WTC11 (cell line): ENCODE results near the gene TGM4. TPM values are rescaled to one million over a fixed set of nuclear protein-coding genes. Genes with fewer than 3 reads are reported as not detected.

Experiments used
- ATAC-seq: fragments of 200-7000 bp; cut with Tn5 transposase; 2 replicates; pipeline ENCODE4 v1.10.0; 2021; ENCODE audit warnings: mild to moderate bottlenecking, moderate library complexity
- Bru-seq: library from RNA; stranded (reverse); fragments of 400-500 nt; gene quantifications from one replicate; lab custom pipeline; 2021; lab: Mats Ljungman, UMichigan
- CTCF ChIA-PET: fragments of 300-600 bp; sonication (Branson Sonifier 250); formaldehyde crosslinking; loops from one replicate; lab custom pipeline; 2021; ENCODE audit warnings: antibody characterized with exemption; lab: Charles Lee
- POLR2A ChIA-PET: fragments of 350-600 bp; sonication (Branson Sonifier 250); formaldehyde crosslinking; loops from one replicate; lab custom pipeline; 2021; ENCODE audit warnings: antibody characterized with exemption; lab: Charles Lee
- DNase-seq: peaks from one replicate; pipeline ENCODE4 v3.0.0; 2021; ENCODE audit warnings: low spot score
- H3K27ac Mint-ChIP-seq: 2 replicates; pipeline ENCODE4 v1.8.0; 2021; ENCODE audit warnings: mixed read lengths
- H3K27me3 Mint-ChIP-seq: 2 replicates; pipeline ENCODE4 v1.8.0; 2021; ENCODE audit warnings: low read depth, mild to moderate bottlenecking, moderate library complexity, mixed read lengths
- H3K36me3 Mint-ChIP-seq: 2 replicates; pipeline ENCODE4 v1.8.0; 2021; ENCODE audit warnings: mixed read lengths
- H3K4me1 Mint-ChIP-seq: 2 replicates; pipeline ENCODE4 v1.8.0; 2022; ENCODE audit warnings: mixed read lengths
- H3K4me3 Mint-ChIP-seq: 2 replicates; pipeline ENCODE4 v1.8.0; 2021; ENCODE audit warnings: mild to moderate bottlenecking, moderate library complexity, mixed read lengths
- H3K9me3 Mint-ChIP-seq: 2 replicates; pipeline ENCODE4 v1.8.0; 2021; ENCODE audit warnings: mixed read lengths
- AR ChIP-seq: fragments of 250-450 bp; sonication (Bioruptor Pico); IDR thresholded peaks from 2 replicates; pipeline ENCODE4 v1.9.0; 2021; ENCODE audit warnings: mild to moderate bottlenecking
- ATF3 ChIP-seq: sonication (generic); formaldehyde crosslinking; conservative IDR thresholded peaks from 2 replicates; pipeline ENCODE4 v1.8.1; 2022; ENCODE audit warnings: mild to moderate bottlenecking, missing genetic modification reagents
- CBFB ChIP-seq: sonication (generic); formaldehyde crosslinking; IDR thresholded peaks from 2 replicates; pipeline ENCODE4 v1.8.1; 2022; ENCODE audit warnings: mild to moderate bottlenecking, low read depth, missing genetic modification reagents
- CREB1 ChIP-seq: sonication (generic); formaldehyde crosslinking; IDR thresholded peaks from 2 replicates; pipeline ENCODE4 v1.8.0; 2023; ENCODE audit warnings: mild to moderate bottlenecking, missing genetic modification reagents
- ELF4 ChIP-seq: sonication (generic); formaldehyde crosslinking; IDR thresholded peaks from 2 replicates; pipeline ENCODE4 v1.8.1; 2022; ENCODE audit warnings: low read depth, mild to moderate bottlenecking, moderate library complexity, missing genetic modification reagents
- EMX1 ChIP-seq: fragments of 250-450 bp; sonication (Bioruptor Pico); IDR thresholded peaks from 2 replicates; pipeline ENCODE4 v1.8.0; 2021; ENCODE audit warnings: mild to moderate bottlenecking
- ERG ChIP-seq: fragments of 250-450 bp; sonication (Bioruptor Pico); IDR thresholded peaks from 2 replicates; pipeline ENCODE4 v1.8.0; 2021; ENCODE audit warnings: mild to moderate bottlenecking
- GTF2I ChIP-seq: fragments of 250-450 bp; sonication (Bioruptor Pico); conservative IDR thresholded peaks from 2 replicates; pipeline ENCODE4 v1.4.0; 2021; ENCODE audit warnings: mild to moderate bottlenecking
- HMGA2 ChIP-seq: fragments of 250-450 bp; sonication (Bioruptor Pico); IDR thresholded peaks from 2 replicates; pipeline ENCODE4 v1.4.0; 2021; ENCODE audit warnings: mild to moderate bottlenecking, moderate library complexity
- JAZF1 ChIP-seq: fragments of 250-450 bp; sonication (Bioruptor Pico); IDR thresholded peaks from 2 replicates; pipeline ENCODE4 v1.9.0; 2021; ENCODE audit warnings: moderate library complexity, mild to moderate bottlenecking, inconsistent platforms
- JUN ChIP-seq: sonication (generic); formaldehyde crosslinking; IDR thresholded peaks from 2 replicates; pipeline ENCODE4 v1.8.0; 2023; ENCODE audit warnings: mild to moderate bottlenecking, missing genetic modification reagents
- MAX ChIP-seq: sonication (generic); formaldehyde crosslinking; IDR thresholded peaks from 2 replicates; pipeline ENCODE4 v1.8.0; 2022; ENCODE audit warnings: mild to moderate bottlenecking, missing genetic modification reagents
- MXD4 ChIP-seq: fragments of 250-450 bp; sonication (Bioruptor Pico); IDR thresholded peaks from 2 replicates; pipeline ENCODE4 v1.8.0; 2021; ENCODE audit warnings: mild to moderate bottlenecking, moderate library complexity, borderline replicate concordance
- NFE2L1 ChIP-seq: sonication (generic); formaldehyde crosslinking; IDR thresholded peaks from 2 replicates; pipeline ENCODE4 v1.8.1; 2023; ENCODE audit warnings: missing genetic modification reagents
- OVOL2 ChIP-seq: fragments of 250-450 bp; sonication (Bioruptor Pico); IDR thresholded peaks from 2 replicates; pipeline ENCODE4 v1.9.0; 2021; ENCODE audit warnings: mild to moderate bottlenecking, borderline replicate concordance
- RELA ChIP-seq: sonication (generic); formaldehyde crosslinking; IDR thresholded peaks from 2 replicates; pipeline ENCODE4 v1.8.1; 2022; ENCODE audit warnings: missing genetic modification reagents, mild to moderate bottlenecking, borderline replicate concordance
- RORB ChIP-seq: fragments of 250-450 bp; sonication (Bioruptor Pico); IDR thresholded peaks from 2 replicates; pipeline ENCODE4 v1.9.0; 2021; ENCODE audit warnings: mild to moderate bottlenecking
- ZMAT4 ChIP-seq: fragments of 250-450 bp; sonication (Bioruptor Pico); IDR thresholded peaks from 2 replicates; pipeline ENCODE4 v1.9.0; 2021; ENCODE audit warnings: mild to moderate bottlenecking
- ZNF121 ChIP-seq: sonication (generic); formaldehyde crosslinking; IDR thresholded peaks from 2 replicates; pipeline ENCODE4 v1.8.0; 2023; ENCODE audit warnings: missing genetic modification reagents
- ZNF263 ChIP-seq: sonication (generic); formaldehyde crosslinking; IDR thresholded peaks from 2 replicates; pipeline ENCODE4 v1.8.1; 2022; ENCODE audit warnings: low read depth, mild to moderate bottlenecking, moderate library complexity, missing genetic modification reagents
- ZNF317 ChIP-seq: sonication (generic); formaldehyde crosslinking; IDR thresholded peaks from 2 replicates; pipeline ENCODE4 v1.8.1; 2023; ENCODE audit warnings: low read depth, mild to moderate bottlenecking, moderate library complexity, missing genetic modification reagents, borderline replicate concordance
- ZNF396 ChIP-seq: fragments of 250-450 bp; sonication (Bioruptor Pico); IDR thresholded peaks from 2 replicates; pipeline ENCODE4 v1.8.0; 2021; ENCODE audit warnings: mild to moderate bottlenecking, moderate library complexity, borderline replicate concordance
- ZNF423 ChIP-seq: fragments of 250-450 bp; sonication (Bioruptor Pico); IDR thresholded peaks from 2 replicates; pipeline ENCODE4 v2.1.2; 2022; ENCODE audit warnings: mild to moderate bottlenecking, moderate library complexity
- ZNF512 ChIP-seq: sonication (generic); formaldehyde crosslinking; IDR thresholded peaks from 2 replicates; pipeline ENCODE4 v1.8.1; 2022; ENCODE audit warnings: missing genetic modification reagents, borderline replicate concordance
- ZNF671 ChIP-seq: fragments of 250-450 bp; sonication (Bioruptor Pico); IDR thresholded peaks from 2 replicates; pipeline ENCODE4 v1.8.0; 2021; ENCODE audit warnings: mild to moderate bottlenecking
- long read RNA-seq, 3 experiments: library from RNA in 1 of 3; library from capped mRNA in 1 of 3; library from polyadenylated mRNA in 1 of 3; unstranded in 2 of 3; stranded (forward) in 1 of 3; transcript quantifications; one replicate each; pipeline ENCODE4 v2.0.0, GENCODE V29; 2021
- total RNA-seq: library from RNA; stranded (reverse); gene quantifications from 3 replicates; pipeline ENCODE4 v1.2.3, GENCODE V29; 2021

The TGM4 gene
- total RNA-seq = not detected in 3 replicates
- percentile 4 among the genes with signal in this experiment for Bru-seq, nascent RNA
- long read RNA-seq, experiment 1 = 0 reads
- long read RNA-seq, experiment 2 = 0 reads
- long read RNA-seq, experiment 3 = 0 reads

GRCh38 chr3:44874308-44874707 lies at the start of gene TGM4:
TSS of gene TGM4 (plus strand) at chr3:44874608. CDS start at chr3:44874679, 71 bp downstream.
- no peak within 1 kb of the TSS for H3K27ac Mint-ChIP-seq
- CTCF ChIA-PET = no interaction called here
- no peaks in the 10 kb centered on the region for H3K36me3 Mint-ChIP-seq
- ATAC-seq = no peak
- no peak for DNase-seq
- no peak within 1 kb of the TSS for H3K4me3 Mint-ChIP-seq
- peaks cover 4% of the 10 kb centered on the region; the same call in 1 of the 2 replicates for H3K4me1 Mint-ChIP-seq
- H3K9me3 Mint-ChIP-seq = no peaks in the 10 kb centered on the region
- POLR2A ChIA-PET = no interaction called here
- TF ChIP-seq NFE2L1 (CRISPR knock-in tag) (no peak), CREB1 (CRISPR knock-in tag) (no peak), CBFB (CRISPR knock-in tag) (no peak), ATF3 (CRISPR knock-in tag) (no peak), ZNF671 (no peak), ERG (CRISPR knock-in tag) (no peak), RORB (CRISPR knock-in tag) (no peak), MXD4 (CRISPR knock-in tag) (no peak), JAZF1 (CRISPR knock-in tag) (no peak), JUN (CRISPR knock-in tag) (no peak), ZNF121 (CRISPR knock-in tag) (no peak), ZNF512 (no peak), ELF4 (CRISPR knock-in tag) (no peak), GTF2I (CRISPR knock-in tag) (no peak), ZNF423 (CRISPR knock-in tag) (no peak), ZMAT4 (CRISPR knock-in tag) (no peak), ZNF317 (CRISPR knock-in tag) (no peak), RELA (no peak), ZNF263 (CRISPR knock-in tag) (no peak), ZNF396 (CRISPR knock-in tag) (no peak)
- no peaks in the 10 kb centered on the region for H3K27me3 Mint-ChIP-seq

- no peak overlapping the region for H3K4me3 Mint-ChIP-seq
- no peak for DNase-seq
- peaks cover 75% of the 10 kb centered on the region for H3K36me3 Mint-ChIP-seq
- H3K4me1 Mint-ChIP-seq = no peaks in the 10 kb centered on the region
- no peak for ATAC-seq
- H3K27me3 Mint-ChIP-seq = peaks cover 4% of the 10 kb centered on the region; the same call in 1 of the 2 replicates
- H3K9me3 Mint-ChIP-seq = peaks cover 15% of the 10 kb centered on the region
- no peak overlapping the region for H3K27ac Mint-ChIP-seq
- TF ChIP-seq EMX1 (CRISPR knock-in tag) (no peak), HMGA2 (CRISPR knock-in tag) (no peak), OVOL2 (no peak), MAX (no peak), ZNF512 (no peak), AR (CRISPR knock-in tag) (no peak), ZNF263 (CRISPR knock-in tag) (no peak)
- POLR2A ChIA-PET = no interaction called here
- CTCF ChIA-PET = no interaction called here
Measured at GRCh38 chr3:44825264-44825925, 49.0 kb upstream of the TGM4 start.
